ENCODE measurements around the gene DDX41.

DDX41 gene

GRCh38 chr5:177547736-177548135, 31.0 kb upstream of the DDX41 start:
- no peak for DNase-seq (ENCODE audit: low read depth)
- H3K4me3 ChIP-seq (ENCODE audit: low read depth, low read length), result no peak overlapping the region
- in situ Hi-C loops (cut with HindIII; ENCODE audit: low sequenced_read_pairs), result no loop called here
- no peak for TF ChIP-seq CTCF (IDR thresholded peaks at IDR 0.05; ENCODE audit: low read depth, low read length, missing control alignments)

GRCh38 chr5:177546258-177546741, 29.5 kb upstream of the DDX41 start:
- in situ Hi-C loops (cut with HindIII; ENCODE audit: low sequenced_read_pairs), result no loop called here
- DNase-seq (ENCODE audit: low read depth), result peak; percentile 93
- H3K4me3 ChIP-seq (ENCODE audit: low read depth, low read length), result no peak overlapping the region
- TF ChIP-seq CTCF (IDR thresholded peaks at IDR 0.05; ENCODE audit: low read depth, low read length, missing control alignments), result no peak

- DNase-seq (ENCODE audit: low read depth), result no peak
- TF ChIP-seq CTCF (IDR thresholded peaks at IDR 0.05; ENCODE audit: low read depth, low read length, missing control alignments), result no peak
- H3K4me3 ChIP-seq (ENCODE audit: low read depth, low read length), result no peak overlapping the region
- in situ Hi-C loops (cut with HindIII; ENCODE audit: low sequenced_read_pairs), result no loop called here
Measured at GRCh38 chr5:177545487-177546257, 28.9 kb upstream of the DDX41 start.

- no peak overlapping the region for H3K4me3 ChIP-seq (ENCODE audit: low read depth, low read length)
- DNase-seq (ENCODE audit: low read depth), result no peak
- in situ Hi-C loops (cut with HindIII; ENCODE audit: low sequenced_read_pairs), result no loop called here
- TF ChIP-seq CTCF (IDR thresholded peaks at IDR 0.05; ENCODE audit: low read depth, low read length, missing control alignments), result no peak
Measured at GRCh38 chr5:177542816-177543465, 26.2 kb upstream of the DDX41 start.

- no peak overlapping the region for H3K4me3 ChIP-seq (ENCODE audit: low read depth, low read length)
- in situ Hi-C loops (cut with HindIII; ENCODE audit: low sequenced_read_pairs), result no loop called here
- TF ChIP-seq CTCF (IDR thresholded peaks at IDR 0.05; ENCODE audit: low read depth, low read length, missing control alignments), result no peak
- no peak for DNase-seq (ENCODE audit: low read depth)
Measured at GRCh38 chr5:177540438-177540837, 23.7 kb upstream of the DDX41 start.

- H3K4me3 ChIP-seq (ENCODE audit: low read depth, low read length), result no peak overlapping the region
- DNase-seq (ENCODE audit: low read depth), result no peak
- in situ Hi-C loops (cut with HindIII; ENCODE audit: low sequenced_read_pairs), result no loop called here
- TF ChIP-seq CTCF (IDR thresholded peaks at IDR 0.05; ENCODE audit: low read depth, low read length, missing control alignments), result no peak
Measured at GRCh38 chr5:177539411-177539810, 22.6 kb upstream of the DDX41 start.

Data from astrocyte of the cerebellum (primary cell).